K562 (cell line): ENCODE data around the gene HBB. TPM values are rescaled to one million over a fixed set of nuclear protein-coding genes. Genes with fewer than 3 reads are reported as not detected.

Source experiments
- ATAC-seq: fragments of 200-7000 bp; cut with Tn5 transposase; 3 replicates; pipeline ENCODE4 v1.9.1; 2020; ENCODE audit warnings: moderate library complexity
- BruUV-seq: library from RNA; stranded (reverse); fragments of 400-500 nt; replicated peaks from 2 replicates; lab custom pipeline; 2021; lab: Mats Ljungman, UMichigan
- CTCF ChIA-PET: fragments of 300-600 bp; formaldehyde crosslinking; extraction: SDS; loops from one replicate; lab custom pipeline; 2021; ENCODE audit warnings: low intra/inter-chr PET ratio; lab: Yijun Ruan, JAX
- POLR2A ChIA-PET: fragments of 300-600, 350-650 bp; sonication (Branson Sonifier 250); formaldehyde crosslinking; extraction: SDS; loops from one replicate; lab custom pipeline; 2021; ENCODE audit warnings: antibody characterized with exemption, inconsistent platforms; lab: Yijun Ruan, JAX
- DNase-seq, 4 experiments: peaks; one replicate each; pipeline versions ENCODE4 v3.0.0 to v3.0.0-alpha.2; 2011 to 2018; ENCODE audit warnings: low spot score in 3 of 4, mixed read lengths in 3 of 4; ENCODE audit errors: extremely low read depth in 1 of 4
- FAIRE-seq: peaks from 2 replicates; lab custom pipeline; 2011; peaks lifted over from hg19 to GRCh38; lab: Jason Lieb, UNC
- H2AFZ ChIP-seq: 2 replicates; pipeline ENCODE4 v1.6.0; 2011; ENCODE audit warnings: low read depth, low read length, control low read depth, inconsistent platforms
- H3K27ac ChIP-seq: fragments of 200-600 bp; 3 replicates; pipeline ENCODE4 v1.8.0; 2011; ENCODE audit warnings: low read depth, mild to moderate bottlenecking, control low read depth, inconsistent platforms, low read length, moderate library complexity, mixed read lengths; ENCODE audit errors: extremely low read depth
- H3K27me3 ChIP-seq, 2 experiments: fragments of 300-600 bp in 1 of 2; 2 replicates in 1 of 2; 3 replicates in 1 of 2; pipeline versions ENCODE4 v1.6.0 to v1.8.0; 2011; ENCODE audit warnings: inconsistent platforms in 2 of 2, low read length in 2 of 2, mild to moderate bottlenecking in 1 of 2, mixed read lengths in 1 of 2, moderate library complexity in 1 of 2; ENCODE audit not compliant: control insufficient read depth in 2 of 2, insufficient read depth in 2 of 2
- H3K36me3 ChIP-seq: fragments of 300-600 bp; 3 replicates; pipeline ENCODE4 v1.8.0; 2011; ENCODE audit warnings: mild to moderate bottlenecking, low read length, inconsistent platforms; ENCODE audit not compliant: control insufficient read depth, insufficient read depth
- H3K4me1 ChIP-seq, 2 experiments: fragments of 200-600 bp in 1 of 2; replicated peaks in 1 of 2; 2 replicates in 1 of 2; 3 replicates in 1 of 2; pipeline versions ENCODE4 v1.5.1 to v1.8.0; 2011; ENCODE audit warnings: inconsistent platforms in 2 of 2, low read length in 2 of 2, mild to moderate bottlenecking in 1 of 2, mixed read lengths in 1 of 2, moderate library complexity in 1 of 2; ENCODE audit not compliant: control insufficient read depth in 2 of 2, insufficient read depth in 2 of 2
- H3K4me2 ChIP-seq: 2 replicates; pipeline ENCODE4 v1.6.1; 2011; ENCODE audit warnings: low read length, control low read depth, inconsistent platforms, mixed read lengths; ENCODE audit not compliant: insufficient read depth
- H3K4me3 ChIP-seq: fragments of 200-600 bp; sonication (generic), shearing (Covaris generic); 2 replicates; pipeline ENCODE4 v1.5.1; 2016; ENCODE audit warnings: control low read depth, inconsistent platforms
- H3K79me2 ChIP-seq: fragments of 200-600 bp; 3 replicates; pipeline ENCODE4 v1.8.0; 2011; ENCODE audit warnings: low read length, inconsistent platforms; ENCODE audit not compliant: control insufficient read depth, insufficient read depth
- H3K9ac ChIP-seq, 2 experiments: 2 replicates each; pipeline versions ENCODE4 v1.6.0 to v1.6.1; 2011; ENCODE audit warnings: low read depth in 2 of 2, low read length in 2 of 2, control low read depth in 1 of 2, inconsistent platforms in 1 of 2, mild to moderate bottlenecking in 1 of 2, mixed read lengths in 1 of 2; ENCODE audit not compliant: insufficient read depth in 1 of 2
- H3K9me1 ChIP-seq: one replicate; pipeline ENCODE4 v1.6.0; 2011; ENCODE audit warnings: inconsistent platforms, mild to moderate bottlenecking, low read length, moderate library complexity; ENCODE audit not compliant: control insufficient read depth, insufficient read depth
- H3K9me3 ChIP-seq: replicated peaks from 2 replicates; pipeline ENCODE4 v1.5.1; 2011; ENCODE audit warnings: low read depth, low read length, inconsistent platforms; ENCODE audit not compliant: control insufficient read depth, insufficient read depth
- H4K20me1 ChIP-seq: replicated peaks from 2 replicates; pipeline ENCODE4 v1.6.1; 2011; ENCODE audit warnings: low read length, inconsistent platforms, mixed read lengths; ENCODE audit not compliant: control insufficient read depth, insufficient read depth
- BHLHE40 ChIP-seq: IDR thresholded peaks from 2 replicates; pipeline ENCODE4 v1.6.1; 2011; ENCODE audit warnings: low read length, improper control_type of control experiment
- EZH2 ChIP-seq: IDR thresholded peaks from 2 replicates; pipeline ENCODE4 v1.6.1; 2012; ENCODE audit warnings: low read depth, mild to moderate bottlenecking, inconsistent platforms, low read length, borderline replicate concordance
- SPI1 ChIP-seq: IDR thresholded peaks from 2 replicates; pipeline ENCODE4 v1.6.1; 2011; ENCODE audit warnings: low read depth, low read length, control low read depth, borderline replicate concordance
- ZNF551 ChIP-seq: fragments of 250-450 bp; sonication (Bioruptor Pico); IDR thresholded peaks from 2 replicates; pipeline ENCODE4 v1.5.0; 2021; ENCODE audit warnings: mild to moderate bottlenecking, moderate library complexity
- ZNF589 ChIP-seq: fragments of 200-800 bp; sonication (Bioruptor generic); IDR thresholded peaks from 2 replicates; pipeline ENCODE4 v1.6.1; 2016; ENCODE audit warnings: low read depth, missing genetic modification characterization, missing compliant biosample characterization
- ZNF785 ChIP-seq: fragments of 250-450 bp; sonication (Bioruptor Pico); IDR thresholded peaks from 2 replicates; pipeline ENCODE4 v1.4.0; 2020; ENCODE audit warnings: mild to moderate bottlenecking
- WGBS: fragments of 100-300 bp; shearing (Covaris generic); methylation state at CpG from one replicate; pipeline ENCODE4 v1.1.6; 2016; ENCODE audit warnings: low coverage, mixed read lengths; ENCODE audit not compliant: insufficient coverage; ENCODE audit errors: missing lambda C conversion rate; 5-methylcytosine and 5-hydroxymethylcytosine counted together
- in situ Hi-C: fragments of 300-500 bp; cut with MboI; formaldehyde crosslinking; loops from 4 replicates; pipeline ENCODE4 v1.15.0; 2018; ENCODE audit warnings: inconsistent platforms, mixed read lengths
- intact Hi-C: fragments of 100-400 bp; cut with micrococcal nuclease; formaldehyde crosslinking; loops from 2 replicates; pipeline ENCODE4 v1.14.2; 2022
- polyA plus RNA-seq, 8 experiments: library from polyadenylated mRNA; depleted of rRNA in 4 of 8; stranded (reverse) in 5 of 8; unstranded in 3 of 8; fragments of >200 nt; fragmentation: Nextera tagmentation in 2 of 8; fragmentation: Illumina TruSeq in 1 of 8; extraction: Ambion mirVana in 2 of 8; extraction: Trizol in 1 of 8; gene quantifications; 2 replicates each; pipeline versions ENCODE4 v1.2.1 to v1.2.3, GENCODE V29; 2011 to 2014; ENCODE audit warnings: inconsistent platforms in 1 of 8, missing spikeins in 1 of 8
- total RNA-seq, 7 experiments: library from RNA; depleted of rRNA in 6 of 7; stranded (reverse); fragments of >200 nt in 6 of 7; fragmentation: Illumina TruSeq in 2 of 7; extraction: Trizol in 2 of 7; gene quantifications; 2 replicates each; pipeline versions ENCODE4 v1.2.1 to v1.2.3, GENCODE V29; 2011 to 2021; ENCODE audit warnings: low replicate concordance in 1 of 7
- TF ChIP-seq, protein P1 (sequence below), 2 experiments: fragments of 450-650 bp; IDR thresholded peaks; 2 replicates each; pipeline ENCODE4 v1.6.1; 2016; ENCODE audit warnings: mild to moderate bottlenecking in 2 of 2, borderline replicate concordance in 1 of 2, low read depth in 1 of 2, moderate library complexity in 1 of 2
- TF ChIP-seq, protein P2 (sequence below): fragments of 450-650 bp; IDR thresholded peaks from 2 replicates; pipeline ENCODE4 v1.6.1; 2016; ENCODE audit warnings: low read depth, mild to moderate bottlenecking, moderate library complexity
- TF ChIP-seq, protein P3 (sequence below): conservative IDR thresholded peaks from 2 replicates; pipeline ENCODE4 v1.6.1; 2011; ENCODE audit warnings: low read depth, mild to moderate bottlenecking, low read length; ENCODE audit not compliant: control insufficient read depth

HBB gene
- total and polyA plus RNA-seq, 9 of the 15 experiments (the other 6 are each of a cell fraction or from before 2014, with no cell fraction given), result 0.33 to 3.4 (median 1.2) TPM; not detected in 2

DNA sequence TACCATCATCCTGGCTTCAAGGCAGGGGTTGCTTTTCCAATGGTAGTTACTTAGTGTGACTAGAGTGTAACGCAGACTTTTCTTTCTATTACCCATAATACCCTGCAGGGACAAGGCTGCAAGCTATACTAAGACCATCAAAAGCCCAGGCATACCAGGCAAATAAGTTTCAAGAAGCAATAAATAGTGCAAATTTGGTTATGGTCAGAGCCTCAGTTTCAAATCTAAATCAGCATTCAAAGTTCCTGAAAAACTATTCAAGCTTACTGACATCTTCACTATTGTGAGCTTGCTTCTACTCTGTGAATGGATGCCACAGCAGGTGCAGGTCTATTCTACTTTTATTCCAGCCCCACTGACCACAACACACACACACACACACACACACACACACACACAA, 2.5 kb upstream of the HBB start:
- TF ChIP-seq, protein P1, sequence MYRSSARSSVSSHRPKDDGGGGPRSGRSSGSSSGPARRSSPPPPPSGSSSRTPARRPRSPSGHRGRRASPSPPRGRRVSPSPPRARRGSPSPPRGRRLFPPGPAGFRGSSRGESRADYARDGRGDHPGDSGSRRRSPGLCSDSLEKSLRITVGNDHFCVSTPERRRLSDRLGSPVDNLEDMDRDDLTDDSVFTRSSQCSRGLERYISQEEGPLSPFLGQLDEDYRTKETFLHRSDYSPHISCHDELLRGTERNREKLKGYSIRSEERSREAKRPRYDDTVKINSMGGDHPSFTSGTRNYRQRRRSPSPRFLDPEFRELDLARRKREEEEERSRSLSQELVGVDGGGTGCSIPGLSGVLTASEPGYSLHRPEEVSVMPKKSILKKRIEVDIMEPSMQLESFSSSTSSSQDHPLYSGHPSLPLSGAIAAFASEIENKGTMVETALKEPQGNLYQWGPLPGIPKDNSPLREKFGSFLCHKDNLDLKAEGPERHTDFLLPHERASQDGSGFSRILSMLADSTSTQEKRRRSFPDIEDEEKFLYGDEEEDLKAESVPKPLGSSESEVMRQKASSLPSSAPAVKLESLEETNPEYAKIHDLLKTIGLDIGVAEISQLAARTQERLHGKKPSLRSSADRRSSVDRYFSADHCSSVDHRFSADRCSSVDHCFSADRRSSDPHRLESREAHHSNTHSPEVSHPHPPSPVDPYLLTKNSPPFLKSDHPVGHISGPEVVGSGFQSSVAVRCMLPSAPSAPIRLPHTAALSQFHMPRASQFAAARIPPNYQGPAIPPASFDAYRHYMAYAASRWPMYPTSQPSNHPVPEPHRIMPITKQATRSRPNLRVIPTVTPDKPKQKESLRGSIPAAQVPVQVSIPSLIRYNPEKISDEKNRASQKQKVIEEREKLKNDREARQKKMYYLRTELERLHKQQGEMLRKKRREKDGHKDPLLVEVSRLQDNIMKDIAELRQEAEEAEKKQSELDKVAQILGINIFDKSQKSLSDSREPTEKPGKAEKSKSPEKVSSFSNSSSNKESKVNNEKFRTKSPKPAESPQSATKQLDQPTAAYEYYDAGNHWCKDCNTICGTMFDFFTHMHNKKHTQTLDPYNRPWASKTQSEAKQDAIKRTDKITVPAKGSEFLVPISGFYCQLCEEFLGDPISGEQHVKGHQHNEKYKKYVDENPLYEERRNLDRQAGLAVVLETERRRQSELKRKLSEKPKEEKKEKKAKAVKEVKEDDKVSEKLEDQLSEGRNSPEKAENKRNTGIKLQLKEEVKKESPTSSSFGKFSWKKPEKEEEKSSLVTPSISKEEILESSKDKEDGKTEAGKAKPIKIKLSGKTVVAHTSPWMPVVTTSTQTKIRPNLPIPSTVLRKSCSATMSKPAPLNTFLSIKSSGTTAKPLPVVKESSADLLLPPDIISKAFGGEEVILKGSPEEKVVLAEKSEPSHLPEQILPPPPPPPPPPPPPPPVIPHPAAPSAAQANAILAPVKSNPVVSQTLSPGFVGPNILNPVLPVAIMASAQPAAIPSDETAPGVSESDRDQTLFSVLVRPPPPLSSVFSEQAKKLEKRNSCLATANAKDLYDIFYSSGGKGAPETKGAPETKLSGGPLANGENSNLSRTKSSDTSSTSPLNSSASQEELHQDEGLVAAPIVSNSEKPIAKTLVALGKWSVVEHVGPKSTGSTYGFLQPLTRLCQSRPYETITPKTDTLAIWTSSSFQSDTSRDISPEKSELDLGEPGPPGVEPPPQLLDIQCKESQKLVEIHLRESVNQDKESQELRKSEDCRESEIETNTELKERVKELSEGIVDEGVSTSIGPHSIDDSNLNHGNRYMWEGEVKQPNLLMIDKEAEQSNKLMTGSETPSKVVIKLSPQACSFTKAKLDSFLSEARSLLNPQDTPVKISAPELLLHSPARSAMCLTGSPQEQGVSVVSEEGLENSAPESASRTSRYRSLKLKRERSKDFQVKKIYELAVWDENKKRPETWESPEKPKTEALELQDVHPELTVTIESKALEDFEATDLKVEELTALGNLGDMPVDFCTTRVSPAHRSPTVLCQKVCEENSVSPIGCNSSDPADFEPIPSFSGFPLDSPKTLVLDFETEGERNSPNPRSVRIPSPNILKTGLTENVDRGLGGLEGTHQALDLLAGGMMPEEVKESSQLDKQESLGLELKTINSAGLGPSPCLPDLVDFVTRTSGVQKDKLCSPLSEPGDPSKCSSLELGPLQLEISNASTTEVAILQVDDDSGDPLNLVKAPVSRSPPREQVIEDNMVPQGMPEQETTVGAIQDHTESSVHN (IDR thresholded peaks at IDR 0.05; ENCODE audit: borderline replicate concordance in 1 of 2, low read depth in 1 of 2), result no peak
- TF ChIP-seq BHLHE40 (no peak), ZNF589 (no peak), EZH2 (no peak), ZNF551 (CRISPR knock-in tag) (no peak), ZNF785 (CRISPR knock-in tag) (no peak), SPI1 (no peak)
- TF ChIP-seq, protein P2, sequence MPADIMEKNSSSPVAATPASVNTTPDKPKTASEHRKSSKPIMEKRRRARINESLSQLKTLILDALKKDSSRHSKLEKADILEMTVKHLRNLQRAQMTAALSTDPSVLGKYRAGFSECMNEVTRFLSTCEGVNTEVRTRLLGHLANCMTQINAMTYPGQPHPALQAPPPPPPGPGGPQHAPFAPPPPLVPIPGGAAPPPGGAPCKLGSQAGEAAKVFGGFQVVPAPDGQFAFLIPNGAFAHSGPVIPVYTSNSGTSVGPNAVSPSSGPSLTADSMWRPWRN, result no peak
- TF ChIP-seq, protein P3, sequence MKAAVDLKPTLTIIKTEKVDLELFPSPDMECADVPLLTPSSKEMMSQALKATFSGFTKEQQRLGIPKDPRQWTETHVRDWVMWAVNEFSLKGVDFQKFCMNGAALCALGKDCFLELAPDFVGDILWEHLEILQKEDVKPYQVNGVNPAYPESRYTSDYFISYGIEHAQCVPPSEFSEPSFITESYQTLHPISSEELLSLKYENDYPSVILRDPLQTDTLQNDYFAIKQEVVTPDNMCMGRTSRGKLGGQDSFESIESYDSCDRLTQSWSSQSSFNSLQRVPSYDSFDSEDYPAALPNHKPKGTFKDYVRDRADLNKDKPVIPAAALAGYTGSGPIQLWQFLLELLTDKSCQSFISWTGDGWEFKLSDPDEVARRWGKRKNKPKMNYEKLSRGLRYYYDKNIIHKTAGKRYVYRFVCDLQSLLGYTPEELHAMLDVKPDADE, result no peak
- TF ChIP-seq, all 486 proteins: peak for 0
- ChIA-PET POLR2A (interaction anchor here (1.0 to 1.6 kb wide), 3 partner anchors 9 to 19 kb away, joined by 3 to 5 read pairs (median 4); no protein-coding TSS in a partner anchor), CTCF (no interaction called here)
- Histone ChIP-seq H2AFZ (no peak overlapping the region), H3K79me2 (no peaks in the 10 kb centered on the region), H3K9me3 (no peaks in the 10 kb centered on the region), H3K9ac (no peak overlapping the region), H3K36me3 (no peaks in the 10 kb centered on the region), H3K4me1 (peaks cover 16 to 30% of the 10 kb centered on the region in 2 experiments), H4K20me1 (no peaks in the 10 kb centered on the region), H3K4me3 (no peak overlapping the region), H3K9me1 (no peaks in the 10 kb centered on the region), H3K27ac (no peak overlapping the region), H3K27me3 (no peaks in the 10 kb centered on the region), H3K4me2 (no peak overlapping the region)
- WGBS, result 71% methylated on average over 1 of the region's 1 CpG
- in situ Hi-C loops (no loop called here), intact Hi-C loops (no loop called here)
- ATAC-seq, result no peak
- FAIRE-seq, result no peak
- BruUV-seq, result no TSS peak
- DNase-seq, result no peak
